ENCODE results near the gene ZNF366. TPM values are rescaled to one million over a fixed set of nuclear protein-coding genes. Genes with fewer than 3 reads are reported as not detected.

ZNF366 gene
- total RNA-seq, 3 donors from 2014 or later: not detected

Other genes with a start within 250 kb of the ZNF366 start
- gene MRPS27, start 187.2 kb downstream of the ZNF366 start, total RNA-seq: 100 to 1,000 TPM in 1 of 3 donors, 10 to 100 TPM in 2; 83.4 to 107 (median 88.1) TPM
- 10 to 100 TPM; 11.6 to 14.1 (median 13.3) TPM for gene PTCD2, start 187.0 kb downstream of the ZNF366 start, total RNA-seq